Measurements from ENCODE around the gene KCTD11.
A peak's percentile ranks its signal among the peaks of the same experiment; 100 is the strongest.
"Not testable (repeated sequence)": the region's sequence is repeated elsewhere in the genome, so short reads cannot be mapped to it uniquely, and the experiment has no call there.

KCTD11 gene

GRCh38 chr17:7322520-7323194, 29.3 kb upstream of the KCTD11 start:
- no peak for DNase-seq

- peak; percentile 28 for DNase-seq
Observed at GRCh38 chr17:7323731-7324437, 28.1 kb upstream of the KCTD11 start.

- no peak for DNase-seq
Observed at GRCh38 chr17:7324438-7324779, 27.6 kb upstream of the KCTD11 start.

GRCh38 chr17:7325031-7325528, 26.9 kb upstream of the KCTD11 start:
- no peak for DNase-seq

- no peak for DNase-seq
Observed at GRCh38 chr17:7326186-7326585, 25.8 kb upstream of the KCTD11 start.

- no peak for DNase-seq
Observed at GRCh38 chr17:7327056-7327455, 24.9 kb upstream of the KCTD11 start.

GRCh38 chr17:7327501-7327900, 24.5 kb upstream of the KCTD11 start:
- DNase-seq: no peak

GRCh38 chr17:7328009-7328408, 24.0 kb upstream of the KCTD11 start:
- no peak for DNase-seq

GRCh38 chr17:7328840-7329373, 23.1 kb upstream of the KCTD11 start, which contains the start of gene NEURL4:
Gene NEURL4 (minus strand): TSS chr17:7329335. CDS start chr17:7329312, 23 bp downstream.
- DNase-seq: no peak

- DNase-seq: peak; percentile 100
Observed at GRCh38 chr17:7329374-7329996, 22.5 kb upstream of the KCTD11 start.

GRCh38 chr17:7329997-7330637, 21.8 kb upstream of the KCTD11 start:
- DNase-seq: peak; percentile 80

- DNase-seq: no peak
Observed at GRCh38 chr17:7330638-7331015, 21.3 kb upstream of the KCTD11 start.

GRCh38 chr17:7332111-7332510, 19.9 kb upstream of the KCTD11 start:
- no peak for DNase-seq

- DNase-seq: not testable (repeated sequence)
Observed at GRCh38 chr17:7332600-7333069, 19.3 kb upstream of the KCTD11 start.

GRCh38 chr17:7334938-7335538, 16.9 kb upstream of the KCTD11 start:
- no peak for DNase-seq

- DNase-seq: not testable (repeated sequence)
Observed at GRCh38 chr17:7335765-7336164, 16.2 kb upstream of the KCTD11 start.

GRCh38 chr17:7336240-7337175, 15.5 kb upstream of the KCTD11 start, which contains the start of gene ACAP1:
Gene ACAP1 (plus strand): TSS chr17:7336529. CDS start chr17:7336735, 206 bp downstream.
- no peak for DNase-seq

- not testable (repeated sequence) for DNase-seq
Observed at GRCh38 chr17:7337600-7337999, 14.4 kb upstream of the KCTD11 start.

GRCh38 chr17:7340179-7340578, 11.8 kb upstream of the KCTD11 start:
- DNase-seq: no peak

GRCh38 chr17:7341842-7342241, 10.1 kb upstream of the KCTD11 start:
- DNase-seq: no peak

GRCh38 chr17:7343250-7343649, 8.7 kb upstream of the KCTD11 start:
- no peak for DNase-seq

Data from fibroblast of skin of right quadriceps (primary cell).